WTC11 (cell line): ENCODE data around the gene CYP4F12. TPM values are rescaled to one million over a fixed set of nuclear protein-coding genes. Genes with fewer than 3 reads are reported as not detected.

ENCODE experiments used
- ATAC-seq: fragments of 200-7000 bp; cut with Tn5 transposase; 2 replicates; pipeline ENCODE4 v1.10.0; 2021; ENCODE audit warnings: mild to moderate bottlenecking, moderate library complexity
- CTCF ChIA-PET: fragments of 300-600 bp; sonication (Branson Sonifier 250); formaldehyde crosslinking; loops from one replicate; lab custom pipeline; 2021; ENCODE audit warnings: antibody characterized with exemption; lab: Charles Lee
- POLR2A ChIA-PET: fragments of 350-600 bp; sonication (Branson Sonifier 250); formaldehyde crosslinking; loops from one replicate; lab custom pipeline; 2021; ENCODE audit warnings: antibody characterized with exemption; lab: Charles Lee
- DNase-seq: peaks from one replicate; pipeline ENCODE4 v3.0.0; 2021; ENCODE audit warnings: low spot score
- H3K27ac Mint-ChIP-seq: 2 replicates; pipeline ENCODE4 v1.8.0; 2021; ENCODE audit warnings: mixed read lengths
- H3K27me3 Mint-ChIP-seq: 2 replicates; pipeline ENCODE4 v1.8.0; 2021; ENCODE audit warnings: low read depth, mild to moderate bottlenecking, moderate library complexity, mixed read lengths
- H3K36me3 Mint-ChIP-seq: 2 replicates; pipeline ENCODE4 v1.8.0; 2021; ENCODE audit warnings: mixed read lengths
- H3K4me1 Mint-ChIP-seq: 2 replicates; pipeline ENCODE4 v1.8.0; 2022; ENCODE audit warnings: mixed read lengths
- H3K4me3 Mint-ChIP-seq: 2 replicates; pipeline ENCODE4 v1.8.0; 2021; ENCODE audit warnings: mild to moderate bottlenecking, moderate library complexity, mixed read lengths
- H3K9me3 Mint-ChIP-seq: 2 replicates; pipeline ENCODE4 v1.8.0; 2021; ENCODE audit warnings: mixed read lengths
- AFF4 ChIP-seq: sonication (generic); formaldehyde crosslinking; IDR thresholded peaks from 2 replicates; pipeline ENCODE4 v1.8.1; 2023; ENCODE audit warnings: mild to moderate bottlenecking, missing genetic modification reagents, borderline replicate concordance
- CBFB ChIP-seq: sonication (generic); formaldehyde crosslinking; IDR thresholded peaks from 2 replicates; pipeline ENCODE4 v1.8.1; 2022; ENCODE audit warnings: mild to moderate bottlenecking, low read depth, missing genetic modification reagents
- ELF4 ChIP-seq: sonication (generic); formaldehyde crosslinking; IDR thresholded peaks from 2 replicates; pipeline ENCODE4 v1.8.1; 2022; ENCODE audit warnings: low read depth, mild to moderate bottlenecking, moderate library complexity, missing genetic modification reagents
- GRHL2 ChIP-seq: fragments of 250-450 bp; sonication (Bioruptor Pico); IDR thresholded peaks from 2 replicates; pipeline ENCODE4 v1.8.0; 2022; ENCODE audit warnings: mild to moderate bottlenecking, moderate library complexity; ENCODE audit not compliant: insufficient replicate concordance, severe bottlenecking
- GTF2I ChIP-seq: fragments of 250-450 bp; sonication (Bioruptor Pico); conservative IDR thresholded peaks from 2 replicates; pipeline ENCODE4 v1.4.0; 2021; ENCODE audit warnings: mild to moderate bottlenecking
- HMGA2 ChIP-seq: fragments of 250-450 bp; sonication (Bioruptor Pico); IDR thresholded peaks from 2 replicates; pipeline ENCODE4 v1.4.0; 2021; ENCODE audit warnings: mild to moderate bottlenecking, moderate library complexity
- HMGXB4 ChIP-seq: sonication (generic); formaldehyde crosslinking; IDR thresholded peaks from 2 replicates; pipeline ENCODE4 v1.8.1; 2023; ENCODE audit warnings: mild to moderate bottlenecking, moderate library complexity, missing genetic modification reagents
- JUN ChIP-seq: sonication (generic); formaldehyde crosslinking; IDR thresholded peaks from 2 replicates; pipeline ENCODE4 v1.8.0; 2023; ENCODE audit warnings: mild to moderate bottlenecking, missing genetic modification reagents
- KAT7 ChIP-seq: sonication (generic); formaldehyde crosslinking; IDR thresholded peaks from 2 replicates; pipeline ENCODE4 v1.8.1; 2023; ENCODE audit warnings: missing genetic modification reagents, mild to moderate bottlenecking, borderline replicate concordance
- NFE2L1 ChIP-seq: sonication (generic); formaldehyde crosslinking; IDR thresholded peaks from 2 replicates; pipeline ENCODE4 v1.8.1; 2023; ENCODE audit warnings: missing genetic modification reagents
- NR2C2 ChIP-seq: sonication (generic); formaldehyde crosslinking; IDR thresholded peaks from 2 replicates; pipeline ENCODE4 v1.8.0; 2022; ENCODE audit warnings: mild to moderate bottlenecking, missing genetic modification reagents
- RELA ChIP-seq: sonication (generic); formaldehyde crosslinking; IDR thresholded peaks from 2 replicates; pipeline ENCODE4 v1.8.1; 2022; ENCODE audit warnings: missing genetic modification reagents, mild to moderate bottlenecking, borderline replicate concordance
- ZNF121 ChIP-seq: sonication (generic); formaldehyde crosslinking; IDR thresholded peaks from 2 replicates; pipeline ENCODE4 v1.8.0; 2023; ENCODE audit warnings: missing genetic modification reagents
- total RNA-seq: library from RNA; stranded (reverse); gene quantifications from 3 replicates; pipeline ENCODE4 v1.2.3, GENCODE V29; 2021
- TF ChIP-seq, protein P1 (sequence below): sonication (generic); formaldehyde crosslinking; IDR thresholded peaks from 2 replicates; pipeline ENCODE4 v1.8.1; 2023; ENCODE audit warnings: mild to moderate bottlenecking, missing genetic modification reagents
- TF ChIP-seq, protein P2 (sequence below): sonication (generic); formaldehyde crosslinking; IDR thresholded peaks from 2 replicates; pipeline ENCODE4 v1.8.1; 2022; ENCODE audit warnings: missing genetic modification reagents, borderline replicate concordance
- TF ChIP-seq, protein P3 (sequence below): sonication (generic); formaldehyde crosslinking; IDR thresholded peaks from 2 replicates; pipeline ENCODE4 v1.8.0; 2022; ENCODE audit warnings: mild to moderate bottlenecking, missing genetic modification reagents

CYP4F12 gene
- total RNA-seq, 1 experiment from 2014 or later = not detected

DNA sequence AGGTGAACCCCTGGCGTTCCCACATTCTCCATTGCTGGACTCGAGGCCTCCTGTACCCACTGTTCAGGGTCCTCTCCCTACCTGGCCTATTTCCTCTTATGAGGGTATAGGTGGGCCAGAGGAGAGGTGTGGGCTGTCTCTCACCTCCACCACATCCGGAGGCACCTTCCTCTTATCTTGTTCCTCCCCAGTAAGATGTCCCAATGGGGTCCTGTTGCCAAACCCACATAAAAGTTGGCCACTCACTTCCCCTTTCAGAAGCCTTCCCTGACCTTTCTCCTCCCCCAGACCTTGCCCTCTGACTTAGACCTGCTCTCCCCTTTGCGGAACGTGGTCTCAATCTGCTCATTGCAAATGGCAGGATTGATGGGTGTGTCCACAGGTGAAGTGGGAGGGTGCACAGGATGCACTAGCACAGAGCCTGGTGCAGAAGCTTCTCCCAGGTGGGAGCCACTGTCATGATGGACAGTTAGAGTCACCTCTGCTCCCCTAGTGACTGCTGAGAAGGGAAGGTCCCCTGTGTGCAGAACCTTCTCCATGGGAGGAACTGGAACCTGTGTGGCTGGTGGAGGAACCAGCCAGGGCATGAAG is 30.9 kb upstream of the CYP4F12 start:
- Mint-ChIP-seq H3K4me1 (no peaks in the 10 kb centered on the region), H3K27ac (no peak overlapping the region), H3K27me3 (peaks cover 12% of the 10 kb centered on the region), H3K4me3 (no peak overlapping the region), H3K36me3 (peaks cover 66% of the 10 kb centered on the region), H3K9me3 (peaks cover 79% of the 10 kb centered on the region)
- POLR2A ChIA-PET = no interaction called here
- TF ChIP-seq AFF4 (CRISPR knock-in tag) (no peak), HMGXB4 (CRISPR knock-in tag) (no peak), GRHL2 (no peak), HMGA2 (no peak)
- ATAC-seq (no peak), DNase-seq (no peak)
- CTCF ChIA-PET = no interaction called here

DNA sequence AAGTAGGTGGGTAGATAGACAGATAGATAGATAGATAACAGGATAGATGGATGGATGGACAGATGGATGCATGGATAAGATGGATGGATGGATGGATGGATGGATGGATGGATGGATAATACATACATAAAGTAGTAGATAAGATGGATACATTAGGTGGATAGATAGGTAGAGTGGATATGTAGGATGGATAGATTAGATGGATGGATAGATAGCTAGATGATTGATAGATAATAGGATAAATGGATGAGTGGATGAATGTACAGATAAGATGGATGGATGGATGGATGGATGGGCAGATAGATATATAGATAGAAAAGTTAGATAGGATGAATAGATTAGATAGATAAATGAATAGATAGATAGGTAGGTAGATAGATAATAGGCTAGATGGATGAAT is 30.1 kb upstream of the CYP4F12 start:
- no peak for TF ChIP-seq GTF2I (CRISPR knock-in tag)
- no peak for TF ChIP-seq RELA (CRISPR knock-in tag)
- no peak for TF ChIP-seq KAT7 (CRISPR knock-in tag)
- TF ChIP-seq, protein P1, sequence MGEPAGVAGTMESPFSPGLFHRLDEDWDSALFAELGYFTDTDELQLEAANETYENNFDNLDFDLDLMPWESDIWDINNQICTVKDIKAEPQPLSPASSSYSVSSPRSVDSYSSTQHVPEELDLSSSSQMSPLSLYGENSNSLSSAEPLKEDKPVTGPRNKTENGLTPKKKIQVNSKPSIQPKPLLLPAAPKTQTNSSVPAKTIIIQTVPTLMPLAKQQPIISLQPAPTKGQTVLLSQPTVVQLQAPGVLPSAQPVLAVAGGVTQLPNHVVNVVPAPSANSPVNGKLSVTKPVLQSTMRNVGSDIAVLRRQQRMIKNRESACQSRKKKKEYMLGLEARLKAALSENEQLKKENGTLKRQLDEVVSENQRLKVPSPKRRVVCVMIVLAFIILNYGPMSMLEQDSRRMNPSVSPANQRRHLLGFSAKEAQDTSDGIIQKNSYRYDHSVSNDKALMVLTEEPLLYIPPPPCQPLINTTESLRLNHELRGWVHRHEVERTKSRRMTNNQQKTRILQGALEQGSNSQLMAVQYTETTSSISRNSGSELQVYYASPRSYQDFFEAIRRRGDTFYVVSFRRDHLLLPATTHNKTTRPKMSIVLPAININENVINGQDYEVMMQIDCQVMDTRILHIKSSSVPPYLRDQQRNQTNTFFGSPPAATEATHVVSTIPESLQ = no peak
- TF ChIP-seq, protein P2, sequence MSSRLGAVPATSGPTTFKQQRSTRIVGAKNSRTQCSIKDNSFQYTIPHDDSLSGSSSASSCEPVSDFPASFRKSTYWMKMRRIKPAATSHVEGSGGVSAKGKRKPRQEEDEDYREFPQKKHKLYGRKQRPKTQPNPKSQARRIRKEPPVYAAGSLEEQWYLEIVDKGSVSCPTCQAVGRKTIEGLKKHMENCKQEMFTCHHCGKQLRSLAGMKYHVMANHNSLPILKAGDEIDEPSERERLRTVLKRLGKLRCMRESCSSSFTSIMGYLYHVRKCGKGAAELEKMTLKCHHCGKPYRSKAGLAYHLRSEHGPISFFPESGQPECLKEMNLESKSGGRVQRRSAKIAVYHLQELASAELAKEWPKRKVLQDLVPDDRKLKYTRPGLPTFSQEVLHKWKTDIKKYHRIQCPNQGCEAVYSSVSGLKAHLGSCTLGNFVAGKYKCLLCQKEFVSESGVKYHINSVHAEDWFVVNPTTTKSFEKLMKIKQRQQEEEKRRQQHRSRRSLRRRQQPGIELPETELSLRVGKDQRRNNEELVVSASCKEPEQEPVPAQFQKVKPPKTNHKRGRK (CRISPR knock-in tag) = no peak
- TF ChIP-seq ZNF121 (CRISPR knock-in tag) = no peak
- no peak for TF ChIP-seq CBFB
- no peak for TF ChIP-seq ELF4
- TF ChIP-seq NR2C2 = no peak
- TF ChIP-seq NFE2L1 (CRISPR knock-in tag) = no peak
- TF ChIP-seq, protein P3, sequence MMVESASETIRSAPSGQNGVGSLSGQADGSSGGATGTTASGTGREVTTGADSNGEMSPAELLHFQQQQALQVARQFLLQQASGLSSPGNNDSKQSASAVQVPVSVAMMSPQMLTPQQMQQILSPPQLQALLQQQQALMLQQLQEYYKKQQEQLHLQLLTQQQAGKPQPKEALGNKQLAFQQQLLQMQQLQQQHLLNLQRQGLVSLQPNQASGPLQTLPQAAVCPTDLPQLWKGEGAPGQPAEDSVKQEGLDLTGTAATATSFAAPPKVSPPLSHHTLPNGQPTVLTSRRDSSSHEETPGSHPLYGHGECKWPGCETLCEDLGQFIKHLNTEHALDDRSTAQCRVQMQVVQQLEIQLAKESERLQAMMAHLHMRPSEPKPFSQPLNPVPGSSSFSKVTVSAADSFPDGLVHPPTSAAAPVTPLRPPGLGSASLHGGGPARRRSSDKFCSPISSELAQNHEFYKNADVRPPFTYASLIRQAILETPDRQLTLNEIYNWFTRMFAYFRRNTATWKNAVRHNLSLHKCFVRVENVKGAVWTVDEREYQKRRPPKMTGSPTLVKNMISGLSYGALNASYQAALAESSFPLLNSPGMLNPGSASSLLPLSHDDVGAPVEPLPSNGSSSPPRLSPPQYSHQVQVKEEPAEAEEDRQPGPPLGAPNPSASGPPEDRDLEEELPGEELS (CRISPR knock-in tag) = no peak
- TF ChIP-seq JUN (CRISPR knock-in tag) = no peak
- ATAC-seq (no peak), DNase-seq (no peak)
- H3K9me3 Mint-ChIP-seq = peaks cover 80% of the 10 kb centered on the region
- H3K27ac Mint-ChIP-seq = no peak overlapping the region
- peaks cover 18% of the 10 kb centered on the region for H3K27me3 Mint-ChIP-seq
- H3K4me1 Mint-ChIP-seq = no peaks in the 10 kb centered on the region
- no peak overlapping the region for H3K4me3 Mint-ChIP-seq
- CTCF ChIA-PET = no interaction called here
- POLR2A ChIA-PET = no interaction called here
- peaks cover 69% of the 10 kb centered on the region for H3K36me3 Mint-ChIP-seq
